Astrocyte (in vitro differentiated cells and primary cell): ENCODE results near the gene KRTAP10-2.

Experiments used
- EZH2 ChIP-seq: IDR thresholded peaks from 2 replicates; pipeline ENCODE4 v1.6.1; 2012; ENCODE audit warnings: mild to moderate bottlenecking, low read length, inconsistent platforms; ENCODE audit not compliant: insufficient read depth
- TF ChIP-seq, protein P1 (sequence below): IDR thresholded peaks from 2 replicates; pipeline ENCODE4 v1.5.1; 2011; ENCODE audit warnings: low read depth, mild to moderate bottlenecking, inconsistent platforms, low read length, moderate library complexity; ENCODE audit not compliant: insufficient read depth

DNA sequence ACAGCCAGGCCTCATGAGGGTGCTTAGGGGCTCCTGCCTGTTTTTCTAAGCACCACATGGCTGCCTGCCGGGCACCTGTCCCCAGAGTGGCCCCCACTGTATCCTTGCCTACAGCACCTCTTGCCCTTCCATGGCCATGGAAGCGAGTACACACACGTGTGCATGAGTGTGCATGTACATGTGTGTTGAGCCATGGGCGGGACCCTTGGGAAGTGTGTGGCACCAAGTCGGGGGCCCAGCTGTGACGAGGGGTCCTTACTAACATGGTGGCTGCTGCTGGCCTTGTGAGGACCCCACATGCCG is 37.1 kb downstream of the KRTAP10-2 start:
- TF ChIP-seq, protein P1, sequence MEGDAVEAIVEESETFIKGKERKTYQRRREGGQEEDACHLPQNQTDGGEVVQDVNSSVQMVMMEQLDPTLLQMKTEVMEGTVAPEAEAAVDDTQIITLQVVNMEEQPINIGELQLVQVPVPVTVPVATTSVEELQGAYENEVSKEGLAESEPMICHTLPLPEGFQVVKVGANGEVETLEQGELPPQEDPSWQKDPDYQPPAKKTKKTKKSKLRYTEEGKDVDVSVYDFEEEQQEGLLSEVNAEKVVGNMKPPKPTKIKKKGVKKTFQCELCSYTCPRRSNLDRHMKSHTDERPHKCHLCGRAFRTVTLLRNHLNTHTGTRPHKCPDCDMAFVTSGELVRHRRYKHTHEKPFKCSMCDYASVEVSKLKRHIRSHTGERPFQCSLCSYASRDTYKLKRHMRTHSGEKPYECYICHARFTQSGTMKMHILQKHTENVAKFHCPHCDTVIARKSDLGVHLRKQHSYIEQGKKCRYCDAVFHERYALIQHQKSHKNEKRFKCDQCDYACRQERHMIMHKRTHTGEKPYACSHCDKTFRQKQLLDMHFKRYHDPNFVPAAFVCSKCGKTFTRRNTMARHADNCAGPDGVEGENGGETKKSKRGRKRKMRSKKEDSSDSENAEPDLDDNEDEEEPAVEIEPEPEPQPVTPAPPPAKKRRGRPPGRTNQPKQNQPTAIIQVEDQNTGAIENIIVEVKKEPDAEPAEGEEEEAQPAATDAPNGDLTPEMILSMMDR = no peak
- TF ChIP-seq EZH2 = no peak
